K562 (cell line): Measurements from ENCODE around the gene MTMR3. TPM values are rescaled to one million over a fixed set of nuclear protein-coding genes. Genes with fewer than 3 reads are reported as not detected.

ENCODE experiments used
- ATAC-seq: fragments of 200-7000 bp; cut with Tn5 transposase; 3 replicates; pipeline ENCODE4 v1.9.1; 2020; ENCODE audit warnings: moderate library complexity
- BruUV-seq: library from RNA; stranded (reverse); fragments of 400-500 nt; replicated peaks from 2 replicates; lab custom pipeline; 2021; lab: Mats Ljungman, UMichigan
- CTCF ChIA-PET: fragments of 300-600 bp; formaldehyde crosslinking; extraction: SDS; loops from one replicate; lab custom pipeline; 2021; ENCODE audit warnings: low intra/inter-chr PET ratio; lab: Yijun Ruan, JAX
- POLR2A ChIA-PET: fragments of 300-600, 350-650 bp; sonication (Branson Sonifier 250); formaldehyde crosslinking; extraction: SDS; loops from one replicate; lab custom pipeline; 2021; ENCODE audit warnings: antibody characterized with exemption, inconsistent platforms; lab: Yijun Ruan, JAX
- DNase-seq, 4 experiments: peaks; one replicate each; pipeline versions ENCODE4 v3.0.0 to v3.0.0-alpha.2; 2011 to 2018; ENCODE audit warnings: low spot score in 3 of 4, mixed read lengths in 3 of 4; ENCODE audit errors: extremely low read depth in 1 of 4
- FAIRE-seq: peaks from 2 replicates; lab custom pipeline; 2011; peaks lifted over from hg19 to GRCh38; lab: Jason Lieb, UNC
- H2AFZ ChIP-seq: 2 replicates; pipeline ENCODE4 v1.6.0; 2011; ENCODE audit warnings: low read depth, low read length, control low read depth, inconsistent platforms
- H3K27ac ChIP-seq: fragments of 200-600 bp; 3 replicates; pipeline ENCODE4 v1.8.0; 2011; ENCODE audit warnings: low read depth, mild to moderate bottlenecking, control low read depth, inconsistent platforms, low read length, moderate library complexity, mixed read lengths; ENCODE audit errors: extremely low read depth
- H3K27me3 ChIP-seq, 2 experiments: fragments of 300-600 bp in 1 of 2; 2 replicates in 1 of 2; 3 replicates in 1 of 2; pipeline versions ENCODE4 v1.6.0 to v1.8.0; 2011; ENCODE audit warnings: inconsistent platforms in 2 of 2, low read length in 2 of 2, mild to moderate bottlenecking in 1 of 2, mixed read lengths in 1 of 2, moderate library complexity in 1 of 2; ENCODE audit not compliant: control insufficient read depth in 2 of 2, insufficient read depth in 2 of 2
- H3K36me3 ChIP-seq: fragments of 300-600 bp; 3 replicates; pipeline ENCODE4 v1.8.0; 2011; ENCODE audit warnings: mild to moderate bottlenecking, low read length, inconsistent platforms; ENCODE audit not compliant: control insufficient read depth, insufficient read depth
- H3K4me1 ChIP-seq, 2 experiments: fragments of 200-600 bp in 1 of 2; replicated peaks in 1 of 2; 2 replicates in 1 of 2; 3 replicates in 1 of 2; pipeline versions ENCODE4 v1.5.1 to v1.8.0; 2011; ENCODE audit warnings: inconsistent platforms in 2 of 2, low read length in 2 of 2, mild to moderate bottlenecking in 1 of 2, mixed read lengths in 1 of 2, moderate library complexity in 1 of 2; ENCODE audit not compliant: control insufficient read depth in 2 of 2, insufficient read depth in 2 of 2
- H3K4me2 ChIP-seq: 2 replicates; pipeline ENCODE4 v1.6.1; 2011; ENCODE audit warnings: low read length, control low read depth, inconsistent platforms, mixed read lengths; ENCODE audit not compliant: insufficient read depth
- H3K4me3 ChIP-seq: fragments of 200-600 bp; sonication (generic), shearing (Covaris generic); 2 replicates; pipeline ENCODE4 v1.5.1; 2016; ENCODE audit warnings: control low read depth, inconsistent platforms
- H3K79me2 ChIP-seq: fragments of 200-600 bp; 3 replicates; pipeline ENCODE4 v1.8.0; 2011; ENCODE audit warnings: low read length, inconsistent platforms; ENCODE audit not compliant: control insufficient read depth, insufficient read depth
- H3K9ac ChIP-seq, 2 experiments: 2 replicates each; pipeline versions ENCODE4 v1.6.0 to v1.6.1; 2011; ENCODE audit warnings: low read depth in 2 of 2, low read length in 2 of 2, control low read depth in 1 of 2, inconsistent platforms in 1 of 2, mild to moderate bottlenecking in 1 of 2, mixed read lengths in 1 of 2; ENCODE audit not compliant: insufficient read depth in 1 of 2
- H3K9me1 ChIP-seq: one replicate; pipeline ENCODE4 v1.6.0; 2011; ENCODE audit warnings: inconsistent platforms, mild to moderate bottlenecking, low read length, moderate library complexity; ENCODE audit not compliant: control insufficient read depth, insufficient read depth
- H3K9me3 ChIP-seq: replicated peaks from 2 replicates; pipeline ENCODE4 v1.5.1; 2011; ENCODE audit warnings: low read depth, low read length, inconsistent platforms; ENCODE audit not compliant: control insufficient read depth, insufficient read depth
- H4K20me1 ChIP-seq: replicated peaks from 2 replicates; pipeline ENCODE4 v1.6.1; 2011; ENCODE audit warnings: low read length, inconsistent platforms, mixed read lengths; ENCODE audit not compliant: control insufficient read depth, insufficient read depth
- ADNP ChIP-seq: fragments of 200-800 bp; sonication (Bioruptor generic); IDR thresholded peaks from 2 replicates; pipeline ENCODE4 v1.6.1; 2016; ENCODE audit warnings: missing genetic modification characterization, missing compliant biosample characterization
- ATF2 ChIP-seq: sonication (generic); formaldehyde crosslinking; IDR thresholded peaks from 2 replicates; pipeline ENCODE4 v1.8.1; 2022; ENCODE audit warnings: missing genetic modification reagents
- HMG20A ChIP-seq: fragments of 450-650 bp; formaldehyde crosslinking; conservative IDR thresholded peaks from 2 replicates; pipeline ENCODE4 v1.4.0; 2020; ENCODE audit warnings: mild to moderate bottlenecking, mixed read lengths
- MCM5 ChIP-seq: fragments of 450-650 bp; IDR thresholded peaks from 2 replicates; pipeline ENCODE4 v1.6.1; 2016; ENCODE audit warnings: low read depth
- MYNN ChIP-seq, 2 experiments: sonication (generic); formaldehyde crosslinking in 1 of 2; IDR thresholded peaks; 2 replicates each; pipeline versions ENCODE4 v1.5.0 to v1.6.1; 2016 to 2020; ENCODE audit warnings: antibody characterized with exemption in 1 of 2, missing genetic modification reagents in 1 of 2
- NFE2 ChIP-seq: IDR thresholded peaks from 2 replicates; pipeline ENCODE4 v1.6.1; 2014; ENCODE audit warnings: antibody characterized with exemption, low read depth
- PHF21A ChIP-seq: fragments of 450-650 bp; IDR thresholded peaks from 2 replicates; pipeline ENCODE4 v1.6.1; 2017; ENCODE audit warnings: low read depth, borderline replicate concordance
- SAFB2 ChIP-seq: fragments of 200-400 bp; formaldehyde crosslinking; IDR thresholded peaks from 2 replicates; pipeline ENCODE4 v1.6.1; 2018; ENCODE audit warnings: borderline replicate concordance, low read length, low read depth, moderate library complexity; ENCODE audit not compliant: severe bottlenecking
- SMARCB1 ChIP-seq: IDR thresholded peaks from 2 replicates; pipeline ENCODE4 v1.6.1; 2011; ENCODE audit warnings: improper control_type of control experiment, low read depth; ENCODE audit not compliant: insufficient read length
- TRIM28 ChIP-seq: fragments of 450-650 bp; IDR thresholded peaks from 2 replicates; pipeline ENCODE4 v1.6.1; 2017
- ZNF263 ChIP-seq: sonication (generic); formaldehyde crosslinking; IDR thresholded peaks from 2 replicates; pipeline ENCODE4 v1.8.0; 2022; ENCODE audit warnings: mild to moderate bottlenecking, missing genetic modification reagents, borderline replicate concordance
- ZNF316 ChIP-seq: fragments of 450-650 bp; IDR thresholded peaks from 2 replicates; pipeline ENCODE4 v1.6.1; 2016
- ZNF384 ChIP-seq: IDR thresholded peaks from 2 replicates; pipeline ENCODE4 v1.6.1; 2012; ENCODE audit warnings: low read depth, low read length, improper control_type of control experiment
- WGBS: fragments of 100-300 bp; shearing (Covaris generic); methylation state at CpG from one replicate; pipeline ENCODE4 v1.1.6; 2016; ENCODE audit warnings: low coverage, mixed read lengths; ENCODE audit not compliant: insufficient coverage; ENCODE audit errors: missing lambda C conversion rate; 5-methylcytosine and 5-hydroxymethylcytosine counted together
- in situ Hi-C: fragments of 300-500 bp; cut with MboI; formaldehyde crosslinking; loops from 4 replicates; pipeline ENCODE4 v1.15.0; 2018; ENCODE audit warnings: inconsistent platforms, mixed read lengths
- intact Hi-C: fragments of 100-400 bp; cut with micrococcal nuclease; formaldehyde crosslinking; loops from 2 replicates; pipeline ENCODE4 v1.14.2; 2022
- polyA plus RNA-seq, 8 experiments: library from polyadenylated mRNA; depleted of rRNA in 4 of 8; stranded (reverse) in 5 of 8; unstranded in 3 of 8; fragments of >200 nt; fragmentation: Nextera tagmentation in 2 of 8; fragmentation: Illumina TruSeq in 1 of 8; extraction: Ambion mirVana in 2 of 8; extraction: Trizol in 1 of 8; gene quantifications; 2 replicates each; pipeline versions ENCODE4 v1.2.1 to v1.2.3, GENCODE V29; 2011 to 2014; ENCODE audit warnings: inconsistent platforms in 1 of 8, missing spikeins in 1 of 8
- total RNA-seq, 7 experiments: library from RNA; depleted of rRNA in 6 of 7; stranded (reverse); fragments of >200 nt in 6 of 7; fragmentation: Illumina TruSeq in 2 of 7; extraction: Trizol in 2 of 7; gene quantifications; 2 replicates each; pipeline versions ENCODE4 v1.2.1 to v1.2.3, GENCODE V29; 2011 to 2021; ENCODE audit warnings: low replicate concordance in 1 of 7
- TF ChIP-seq, protein P1 (sequence below): sonication (generic); formaldehyde crosslinking; IDR thresholded peaks from 2 replicates; pipeline ENCODE4 v1.8.1; 2023; ENCODE audit warnings: mild to moderate bottlenecking, missing genetic modification reagents, moderate library complexity

MTMR3 gene
- total and polyA plus RNA-seq, 9 of the 15 experiments (the other 6 are each of a cell fraction or from before 2014, with no cell fraction given): 1.6 to 13.7 (median 7.9) TPM

DNA sequence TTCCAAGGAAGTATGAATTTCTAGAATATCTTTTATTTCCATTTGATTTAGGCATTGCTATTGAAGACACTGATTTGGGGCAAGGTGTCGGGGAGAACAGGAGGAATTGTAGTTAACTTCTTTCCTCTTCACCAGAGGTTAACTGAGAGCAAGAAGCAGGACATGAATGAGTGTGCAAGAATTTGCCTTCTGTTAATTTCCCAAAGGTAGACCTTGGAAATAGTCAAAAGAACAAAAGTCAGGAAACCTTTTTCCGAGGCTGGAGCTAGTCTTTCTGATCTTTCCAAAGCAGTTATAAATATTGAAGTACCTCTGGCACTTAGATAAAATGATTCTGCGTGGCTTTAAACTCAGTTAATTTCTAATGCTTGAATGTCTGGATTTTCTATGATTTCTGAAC lies 66.9 kb downstream of the MTMR3 start:
- FAIRE-seq (peak; percentile 57), DNase-seq (no peak), ATAC-seq (no peak)
- no peaks in the 10 kb centered on the region for H3K27me3 ChIP-seq
- BruUV-seq: no TSS peak
- TF ChIP-seq MYNN (IDR thresholded peaks at IDR 0.05) (no peak), MYNN (CRISPR knock-in tag; IDR thresholded peaks at IDR 0.05) (no peak), NFE2 (peak; percentile 53)
- intact Hi-C loops (no loop called here), in situ Hi-C loops (no loop called here)
- H3K27ac ChIP-seq: no peak overlapping the region
- no peak overlapping the region for H2AFZ ChIP-seq
- no peaks in the 10 kb centered on the region for H3K9me3 ChIP-seq
- H3K9me1 ChIP-seq: no peaks in the 10 kb centered on the region
- ChIA-PET CTCF (no interaction called here), POLR2A (no interaction called here)
- H3K4me3 ChIP-seq: no peak overlapping the region
- H4K20me1 ChIP-seq: no peaks in the 10 kb centered on the region
- H3K36me3 ChIP-seq: no peaks in the 10 kb centered on the region
- no peak overlapping the region for H3K4me2 ChIP-seq
- H3K79me2 ChIP-seq: peaks cover 65% of the 10 kb centered on the region
- 34% methylated on average over 3 of the region's 3 CpGs for WGBS
- H3K4me1 ChIP-seq: peaks cover 15 to 41% of the 10 kb centered on the region in 2 experiments; a peak in 4 of 5 replicates
- H3K9ac ChIP-seq: no peak overlapping the region

GRCh38 chr22:29951791-29952413 lies 68.9 kb downstream of the MTMR3 start:
- WGBS: 0% methylated on average over 8 of the region's 8 CpGs
- CTCF ChIA-PET: no interaction called here
- H3K4me1 ChIP-seq: peaks cover 11 to 35% of the 10 kb centered on the region in 2 experiments; a peak in 4 of 5 replicates
- no peak overlapping the region for H2AFZ ChIP-seq
- ATAC-seq (peak; percentile 85), DNase-seq (peak; percentile 35 to 86 (median 56)), FAIRE-seq (peak; percentile 93)
- peak overlapping the region; percentile 78; the same call in 2 of the 3 replicates for H3K27ac ChIP-seq
- H3K9me1 ChIP-seq: no peaks in the 10 kb centered on the region
- H3K27me3 ChIP-seq: no peaks in the 10 kb centered on the region
- no peaks in the 10 kb centered on the region for H3K9me3 ChIP-seq
- no peaks in the 10 kb centered on the region for H4K20me1 ChIP-seq
- intact Hi-C loops: no loop called here
- 0 out of 2 replicates have a peak overlapping the region, but pooled peaks have one; percentile 3 for H3K4me3 ChIP-seq
- POLR2A ChIA-PET: interaction anchor here (0.7 to 1.3 kb wide), 4 partner anchors 13 to 80 kb away, joined by 3 to 7 read pairs (median 4); no protein-coding TSS in a partner anchor
- peak overlapping the region in 1 of 2 experiments; percentile 32; a peak in 2 of 4 replicates for H3K9ac ChIP-seq
- H3K4me2 ChIP-seq: peak overlapping the region; percentile 63
- no peaks in the 10 kb centered on the region for H3K36me3 ChIP-seq
- in situ Hi-C loops: no loop called here
- peaks cover 54% of the 10 kb centered on the region for H3K79me2 ChIP-seq
- BruUV-seq: no TSS peak
- TF ChIP-seq MCM5 (no peak), ADNP (tag) (peak; percentile 96), ZNF263 (no peak), HMG20A (CRISPR knock-in tag) (no peak), TRIM28 (no peak), ZNF384 (peak; percentile 87), SMARCB1 (no peak), SAFB2 (no peak), ZNF316 (no peak), PHF21A (no peak), ATF2 (CRISPR knock-in tag) (no peak)
- TF ChIP-seq, protein P1, sequence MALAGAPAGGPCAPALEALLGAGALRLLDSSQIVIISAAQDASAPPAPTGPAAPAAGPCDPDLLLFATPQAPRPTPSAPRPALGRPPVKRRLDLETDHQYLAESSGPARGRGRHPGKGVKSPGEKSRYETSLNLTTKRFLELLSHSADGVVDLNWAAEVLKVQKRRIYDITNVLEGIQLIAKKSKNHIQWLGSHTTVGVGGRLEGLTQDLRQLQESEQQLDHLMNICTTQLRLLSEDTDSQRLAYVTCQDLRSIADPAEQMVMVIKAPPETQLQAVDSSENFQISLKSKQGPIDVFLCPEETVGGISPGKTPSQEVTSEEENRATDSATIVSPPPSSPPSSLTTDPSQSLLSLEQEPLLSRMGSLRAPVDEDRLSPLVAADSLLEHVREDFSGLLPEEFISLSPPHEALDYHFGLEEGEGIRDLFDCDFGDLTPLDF (CRISPR knock-in tag): no peak
